H1 (cell line): ENCODE results near the gene SLC13A3. TPM values are rescaled to one million over a fixed set of nuclear protein-coding genes. Genes with fewer than 3 reads are reported as not detected.

ENCODE experiments used
- CTCF ChIP-seq, 3 experiments: IDR thresholded peaks; 1 replicate in 2 of 3; 2 replicates in 1 of 3; pipeline versions ENCODE4 v1.5.1 to v1.6.1; 2011; ENCODE audit warnings: low read length in 3 of 3, mild to moderate bottlenecking in 3 of 3, inconsistent platforms in 2 of 3, low read depth in 1 of 3, moderate library complexity in 1 of 3; ENCODE audit not compliant: insufficient read depth in 1 of 3; ENCODE audit errors: control extremely low read depth in 1 of 3
- YY1 ChIP-seq: IDR thresholded peaks from 2 replicates; pipeline ENCODE4 v1.6.1; 2011; ENCODE audit warnings: low read depth, mild to moderate bottlenecking, low read length
- polyA plus RNA-seq, 7 experiments: library from polyadenylated mRNA; depleted of rRNA in 3 of 7; stranded (reverse) in 5 of 7; unstranded in 2 of 7; fragments of >200 nt in 5 of 7; fragments of 200-250 nt in 2 of 7; gene quantifications; 1 replicate in 5 of 7; 2 replicates in 1 of 7; 4 replicates in 1 of 7; pipeline versions ENCODE4 v1.2.1 to v1.2.3, GENCODE V29; 2011 to 2013; ENCODE audit warnings: missing spikeins in 2 of 7, mixed read lengths in 2 of 7
- total RNA-seq: library from RNA; stranded (reverse); fragmentation: NEBNext Ultra II Directional; extraction: Animal tissue kit (Norgen Biotek cat#: 25700); gene quantifications from 2 replicates; pipeline ENCODE4 v1.2.1, GENCODE V29; 2021

The SLC13A3 gene
- total and polyA plus RNA-seq, 2 of the 8 experiments (the other 6 are each of a cell fraction or from before 2014, with no cell fraction given), result 9.4 to 12.6 TPM

- no peak for TF ChIP-seq YY1
- no peak for TF ChIP-seq CTCF (IDR thresholded peaks at IDR 0.05; ENCODE audit: control extremely low read depth in 1 of 3, insufficient read depth in 1 of 3, low read depth in 1 of 3, low read length in 3 of 3)
Observed at GRCh38 chr20:46649650-46649949, 1.7 kb downstream of the SLC13A3 start (continued).
